ENCODE measurements around the gene GP1BB.

- TF ChIP-seq, protein P1, sequence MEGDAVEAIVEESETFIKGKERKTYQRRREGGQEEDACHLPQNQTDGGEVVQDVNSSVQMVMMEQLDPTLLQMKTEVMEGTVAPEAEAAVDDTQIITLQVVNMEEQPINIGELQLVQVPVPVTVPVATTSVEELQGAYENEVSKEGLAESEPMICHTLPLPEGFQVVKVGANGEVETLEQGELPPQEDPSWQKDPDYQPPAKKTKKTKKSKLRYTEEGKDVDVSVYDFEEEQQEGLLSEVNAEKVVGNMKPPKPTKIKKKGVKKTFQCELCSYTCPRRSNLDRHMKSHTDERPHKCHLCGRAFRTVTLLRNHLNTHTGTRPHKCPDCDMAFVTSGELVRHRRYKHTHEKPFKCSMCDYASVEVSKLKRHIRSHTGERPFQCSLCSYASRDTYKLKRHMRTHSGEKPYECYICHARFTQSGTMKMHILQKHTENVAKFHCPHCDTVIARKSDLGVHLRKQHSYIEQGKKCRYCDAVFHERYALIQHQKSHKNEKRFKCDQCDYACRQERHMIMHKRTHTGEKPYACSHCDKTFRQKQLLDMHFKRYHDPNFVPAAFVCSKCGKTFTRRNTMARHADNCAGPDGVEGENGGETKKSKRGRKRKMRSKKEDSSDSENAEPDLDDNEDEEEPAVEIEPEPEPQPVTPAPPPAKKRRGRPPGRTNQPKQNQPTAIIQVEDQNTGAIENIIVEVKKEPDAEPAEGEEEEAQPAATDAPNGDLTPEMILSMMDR (IDR thresholded peaks at IDR 0.05; ENCODE audit: low read length), result no peak
- TF ChIP-seq EZH2 (optimal IDR thresholded peaks at IDR 0.05; ENCODE audit: low read depth, low read length), result no peak
- TF ChIP-seq EZH2phosphoT487 (IDR thresholded peaks at IDR 0.05; ENCODE audit: low read length), result no peak
These were observed 18.0 kb upstream of the GP1BB start for GRCh38 chr22:19705181-19705934.
